Esophagus squamous epithelium (tissue), 4 donors: Measurements from ENCODE around the gene ADGRA3.

Experiments used
- CTCF ChIP-seq, 6 experiments: fragments of 450-650 bp in 4 of 6; fragments of 200-600 bp in 2 of 6; sonication (generic) in 2 of 6; IDR thresholded peaks; one replicate each; pipeline ENCODE4 v1.5.1; 2016 to 2019; ENCODE audit warnings: antibody characterized with exemption in 6 of 6, mild to moderate bottlenecking in 4 of 6, moderate library complexity in 4 of 6
- POLR2A ChIP-seq, 4 donors: fragments of 450-650 bp; IDR thresholded peaks; one replicate each; pipeline ENCODE4 v1.6.1; 2017; ENCODE audit warnings: antibody characterized with exemption in 4 of 4, mild to moderate bottlenecking in 4 of 4, moderate library complexity in 3 of 4

- TF ChIP-seq CTCF (IDR thresholded peaks at IDR 0.05) (no peak), POLR2A (IDR thresholded peaks at IDR 0.05) (no peak)
Measured at GRCh38 chr4:22552812-22553211, 36.9 kb upstream of the ADGRA3 start.
